Colonic mucosa (tissue), 4 donors: ENCODE data around the gene TOMM7. TPM values are rescaled to one million over a fixed set of nuclear protein-coding genes. Genes with fewer than 3 reads are reported as not detected.

Experiments used
- DNase-seq: peaks from one replicate; pipeline ENCODE4 v3.0.0-alpha.2; 2020
- H3K27ac ChIP-seq: fragments of 200-600 bp; one replicate; pipeline ENCODE4 v1.8.0; 2021
- H3K27me3 ChIP-seq: fragments of 200-600 bp; one replicate; pipeline ENCODE4 v1.8.0; 2021
- H3K36me3 ChIP-seq: fragments of 200-600 bp; one replicate; pipeline ENCODE4 v1.8.0; 2021
- H3K4me1 ChIP-seq: fragments of 200-600 bp; one replicate; pipeline ENCODE4 v1.8.0; 2021; ENCODE audit warnings: mild to moderate bottlenecking
- H3K4me3 ChIP-seq: fragments of 200-600 bp; one replicate; pipeline ENCODE4 v1.8.0; 2021
- H3K9ac ChIP-seq, 2 donors: one replicate each; pipeline ENCODE4 v1.7.0; 2013; ENCODE audit warnings: control low read depth in 2 of 2, low read depth in 2 of 2, low read length in 2 of 2
- H3K9me3 ChIP-seq: fragments of 200-600 bp; one replicate; pipeline ENCODE4 v1.8.0; 2021
- intact Hi-C: fragments of 100-400 bp; cut with DNase I; formaldehyde crosslinking; loops from one replicate; pipeline ENCODE4 v1.14.1; 2022
- total RNA-seq, 2 donors: library from RNA; stranded (reverse); fragmentation: NEBNext Ultra II Directional in 1 of 2; extraction: Animal tissue kit (Norgen Biotek cat#: 25700) in 1 of 2; gene quantifications; one replicate each; pipeline ENCODE4 v1.2.1, GENCODE V29; 2021
- TF ChIP-seq, protein P1 (sequence below): fragments of 200-600 bp; IDR thresholded peaks from one replicate; pipeline ENCODE4 v1.8.0; 2022; ENCODE audit warnings: antibody characterized with exemption, mild to moderate bottlenecking
- donor health status: healthy.
- donor health status: DM: no; HTN: no; CAD: no.
- donor health status: DM: no; HTN: no; CAD: no.

TOMM7 gene
- total RNA-seq, 2 donors from 2014 or later: 235 to 288 TPM

DNA sequence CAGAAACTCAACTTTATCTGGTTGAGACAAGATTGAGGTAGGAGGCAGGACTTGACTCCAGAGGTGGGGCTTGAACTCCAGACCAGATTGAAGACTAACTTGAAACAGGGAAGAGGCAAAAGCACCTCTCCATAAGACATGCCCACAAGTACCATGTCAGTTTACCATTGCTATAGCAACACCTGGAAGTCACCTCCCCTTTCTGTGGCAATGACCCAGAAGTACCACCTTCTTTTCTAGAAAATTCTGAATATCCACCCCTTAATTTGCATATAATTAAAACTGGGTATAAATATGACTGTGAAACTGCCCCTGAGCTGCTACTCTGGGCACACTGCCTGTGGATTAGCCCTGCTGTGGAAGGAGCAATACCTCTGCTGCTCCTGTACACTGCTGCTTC lies 4.9 kb upstream of the TOMM7 start:
- TF ChIP-seq, protein P1, sequence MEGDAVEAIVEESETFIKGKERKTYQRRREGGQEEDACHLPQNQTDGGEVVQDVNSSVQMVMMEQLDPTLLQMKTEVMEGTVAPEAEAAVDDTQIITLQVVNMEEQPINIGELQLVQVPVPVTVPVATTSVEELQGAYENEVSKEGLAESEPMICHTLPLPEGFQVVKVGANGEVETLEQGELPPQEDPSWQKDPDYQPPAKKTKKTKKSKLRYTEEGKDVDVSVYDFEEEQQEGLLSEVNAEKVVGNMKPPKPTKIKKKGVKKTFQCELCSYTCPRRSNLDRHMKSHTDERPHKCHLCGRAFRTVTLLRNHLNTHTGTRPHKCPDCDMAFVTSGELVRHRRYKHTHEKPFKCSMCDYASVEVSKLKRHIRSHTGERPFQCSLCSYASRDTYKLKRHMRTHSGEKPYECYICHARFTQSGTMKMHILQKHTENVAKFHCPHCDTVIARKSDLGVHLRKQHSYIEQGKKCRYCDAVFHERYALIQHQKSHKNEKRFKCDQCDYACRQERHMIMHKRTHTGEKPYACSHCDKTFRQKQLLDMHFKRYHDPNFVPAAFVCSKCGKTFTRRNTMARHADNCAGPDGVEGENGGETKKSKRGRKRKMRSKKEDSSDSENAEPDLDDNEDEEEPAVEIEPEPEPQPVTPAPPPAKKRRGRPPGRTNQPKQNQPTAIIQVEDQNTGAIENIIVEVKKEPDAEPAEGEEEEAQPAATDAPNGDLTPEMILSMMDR: no peak
- Histone ChIP-seq H3K27me3 (peaks cover 4% of the 10 kb centered on the region), H3K4me3 (no peak overlapping the region), H3K4me1 (no peaks in the 10 kb centered on the region), H3K36me3 (no peaks in the 10 kb centered on the region), H3K9ac (no peak overlapping the region), H3K27ac (no peak overlapping the region), H3K9me3 (no peaks in the 10 kb centered on the region)
- no peak for DNase-seq
- intact Hi-C loops: loop anchor here (10.0 kb wide), 1 partner anchor 187 kb away; the partner anchor contains the start of gene HYCC1

DNA sequence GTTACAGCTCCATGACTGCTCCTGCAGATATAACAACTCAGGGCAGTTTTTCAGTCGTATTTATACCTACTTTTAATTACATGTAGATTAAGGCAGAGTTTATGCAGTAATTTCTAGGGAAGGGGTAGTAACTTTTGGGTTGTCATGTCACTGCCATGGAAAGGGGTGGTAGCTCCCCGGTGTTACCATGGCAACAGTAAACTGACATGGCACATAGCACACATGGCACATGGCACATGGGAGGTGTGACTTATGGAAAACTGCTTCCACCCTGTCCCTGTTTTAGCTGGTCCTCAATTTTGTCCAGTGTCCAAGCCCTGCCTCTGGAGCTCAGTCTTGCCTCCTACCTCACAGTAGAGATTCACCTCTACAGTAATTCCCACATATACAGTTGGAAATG lies 3.9 kb upstream of the TOMM7 start:
- no peak for DNase-seq
- no peak overlapping the region for H3K9ac ChIP-seq
- no peaks in the 10 kb centered on the region for H3K36me3 ChIP-seq
- no peaks in the 10 kb centered on the region for H3K4me1 ChIP-seq
- no peak overlapping the region for H3K4me3 ChIP-seq
- no peak overlapping the region for H3K27ac ChIP-seq
- no peaks in the 10 kb centered on the region for H3K9me3 ChIP-seq
- TF ChIP-seq, protein P1: no peak
- H3K27me3 ChIP-seq: peaks cover 4% of the 10 kb centered on the region
- intact Hi-C loops: loop anchor here (10.0 kb wide), 1 partner anchor 188 kb away; the partner anchor contains the start of gene HYCC1

DNA sequence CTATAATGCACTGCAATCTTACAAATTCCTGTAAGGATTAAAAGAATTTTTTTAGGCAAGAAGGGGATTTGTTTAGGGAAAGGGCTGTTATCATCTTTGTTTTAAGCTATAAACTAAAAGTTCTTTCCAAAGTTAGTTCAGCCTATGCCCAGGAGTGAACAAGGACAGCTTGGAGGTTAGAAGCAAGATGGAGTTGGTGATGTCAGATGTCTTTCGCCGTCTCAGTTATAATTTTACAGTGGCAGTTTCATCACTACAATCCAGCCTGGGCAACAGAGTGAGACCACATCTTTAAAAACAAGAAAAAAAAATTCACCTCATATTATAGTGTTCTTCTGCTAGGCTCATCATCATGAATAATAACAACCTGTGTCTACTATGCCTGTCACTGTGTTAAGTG lies 2.1 kb upstream of the TOMM7 start:
- Histone ChIP-seq H3K27ac (no peak overlapping the region), H3K4me1 (no peaks in the 10 kb centered on the region), H3K9me3 (no peaks in the 10 kb centered on the region), H3K27me3 (peaks cover 4% of the 10 kb centered on the region), H3K9ac (no peak overlapping the region), H3K4me3 (no peak overlapping the region), H3K36me3 (no peaks in the 10 kb centered on the region)
- intact Hi-C loops: loop anchor here (10.0 kb wide), 1 partner anchor 190 kb away; the partner anchor contains the start of gene HYCC1
- TF ChIP-seq, protein P1: no peak
- no peak for DNase-seq

DNA sequence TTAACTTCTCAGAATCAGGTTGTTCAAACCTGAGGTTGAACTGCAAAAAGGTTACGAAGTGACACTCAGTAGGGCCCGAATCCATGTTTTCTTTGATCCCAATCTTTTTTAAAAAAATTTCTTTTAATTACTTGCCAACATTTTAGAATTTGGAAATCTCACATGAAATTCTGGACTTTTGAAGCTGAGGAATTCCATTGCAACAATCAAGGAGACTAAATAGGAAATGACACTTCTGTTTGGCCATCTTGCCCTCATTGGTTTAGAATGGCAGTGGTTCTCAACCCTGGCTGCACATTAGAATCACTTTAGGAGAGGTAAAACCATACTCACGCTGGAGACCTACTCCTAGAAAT lies 471 bp upstream of the TOMM7 start:
- H3K4me1 ChIP-seq: no peaks in the 10 kb centered on the region
- intact Hi-C loops: loop anchor here (10.0 kb wide), 1 partner anchor 192 kb away; the partner anchor contains the start of gene HYCC1
- H3K9ac ChIP-seq: peak overlapping the region in 1 of 2 donors; percentile 87
- H3K27ac ChIP-seq: no peak overlapping the region
- no peak for DNase-seq
- TF ChIP-seq, protein P1: no peak
- H3K36me3 ChIP-seq: no peaks in the 10 kb centered on the region
- H3K4me3 ChIP-seq: peak overlapping the region; percentile 90
- no peaks in the 10 kb centered on the region for H3K9me3 ChIP-seq
- peaks cover 4% of the 10 kb centered on the region for H3K27me3 ChIP-seq

DNA sequence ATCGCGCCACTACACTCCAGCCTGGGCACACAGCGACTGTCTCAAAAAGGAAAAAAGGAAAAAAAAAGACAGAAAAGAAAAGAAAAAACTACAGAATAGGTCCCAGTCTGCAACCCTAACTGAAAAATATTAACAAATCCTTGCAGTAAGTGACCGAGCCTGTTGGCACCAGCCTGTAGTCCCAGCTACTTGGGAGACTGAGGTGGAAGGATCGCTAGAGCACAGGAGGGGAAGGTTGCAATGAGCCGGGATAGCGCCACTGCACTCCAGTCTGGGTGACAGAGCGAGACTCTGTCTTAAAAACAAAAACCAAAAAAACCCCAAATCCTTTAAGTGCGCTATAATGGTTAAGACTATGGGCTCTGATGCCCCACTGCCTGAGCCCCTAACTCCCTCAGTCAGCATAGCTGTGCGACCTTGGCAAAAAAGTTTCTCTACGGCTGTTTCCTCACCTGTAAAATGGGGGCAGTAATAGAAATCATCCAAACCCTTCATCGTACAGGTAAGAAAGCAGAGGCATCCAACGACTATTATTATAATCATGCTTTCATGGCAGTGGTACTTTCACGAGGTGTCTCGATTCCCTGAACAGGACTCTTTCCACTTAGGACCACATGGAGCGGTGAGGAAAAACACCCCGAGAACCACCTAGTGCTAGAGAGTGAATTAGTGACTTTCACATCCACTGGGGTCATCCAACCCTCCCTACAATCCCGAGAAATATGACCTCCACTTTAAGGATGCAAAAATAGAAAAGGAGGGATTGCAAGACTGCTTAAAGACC lies 755 bp downstream of the TOMM7 start:
- H3K36me3 ChIP-seq: no peaks in the 10 kb centered on the region
- TF ChIP-seq, protein P1: no peak
- H3K4me3 ChIP-seq: peak overlapping the region; percentile 90
- H3K4me1 ChIP-seq: no peaks in the 10 kb centered on the region
- H3K9me3 ChIP-seq: no peaks in the 10 kb centered on the region
- DNase-seq: peak; percentile 29
- H3K9ac ChIP-seq: peak overlapping the region; percentile 81 to 87
- intact Hi-C loops: loop anchor here (10.0 kb wide), 1 partner anchor 193 kb away; the partner anchor contains the start of gene HYCC1
- peak overlapping the region; percentile 59 for H3K27ac ChIP-seq
- peaks cover 3% of the 10 kb centered on the region for H3K27me3 ChIP-seq
